Right renal pelvis (tissue), 4 donors: ENCODE results near the gene HOXB7. TPM values are rescaled to one million over a fixed set of nuclear protein-coding genes. Genes with fewer than 3 reads are reported as not detected.

Source experiments
- DNase-seq, 4 donors: peaks; one replicate each; pipeline ENCODE4 v3.0.0-alpha.2; 2013; ENCODE audit warnings: low read depth in 4 of 4, low spot score in 3 of 4, missing footprints in 1 of 4
- polyA plus RNA-seq, 4 donors: library from polyadenylated mRNA; unstranded; fragments of 120-200 nt; gene quantifications; one replicate each; pipeline ENCODE4 v1.2.1, GENCODE V29; 2013; ENCODE audit not compliant: insufficient read length in 4 of 4

Gene HOXB7
- polyA plus RNA-seq, 4 donors: 37.4 to 44.0 (median 40.5) TPM

DNA sequence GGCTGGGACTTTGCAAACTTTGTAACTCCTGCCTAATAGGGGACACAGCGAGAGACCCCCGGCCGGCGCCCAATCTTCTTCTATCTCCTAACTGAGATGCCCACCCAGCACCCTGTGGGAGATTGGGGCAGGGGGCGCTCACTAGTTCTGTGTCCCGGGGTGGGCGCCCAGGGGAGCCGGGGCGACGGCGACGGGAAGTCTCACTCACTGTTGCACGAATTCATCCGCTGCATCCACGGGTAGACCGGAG lies 13.4 kb downstream of the HOXB7 start:
- no peak for DNase-seq

DNA sequence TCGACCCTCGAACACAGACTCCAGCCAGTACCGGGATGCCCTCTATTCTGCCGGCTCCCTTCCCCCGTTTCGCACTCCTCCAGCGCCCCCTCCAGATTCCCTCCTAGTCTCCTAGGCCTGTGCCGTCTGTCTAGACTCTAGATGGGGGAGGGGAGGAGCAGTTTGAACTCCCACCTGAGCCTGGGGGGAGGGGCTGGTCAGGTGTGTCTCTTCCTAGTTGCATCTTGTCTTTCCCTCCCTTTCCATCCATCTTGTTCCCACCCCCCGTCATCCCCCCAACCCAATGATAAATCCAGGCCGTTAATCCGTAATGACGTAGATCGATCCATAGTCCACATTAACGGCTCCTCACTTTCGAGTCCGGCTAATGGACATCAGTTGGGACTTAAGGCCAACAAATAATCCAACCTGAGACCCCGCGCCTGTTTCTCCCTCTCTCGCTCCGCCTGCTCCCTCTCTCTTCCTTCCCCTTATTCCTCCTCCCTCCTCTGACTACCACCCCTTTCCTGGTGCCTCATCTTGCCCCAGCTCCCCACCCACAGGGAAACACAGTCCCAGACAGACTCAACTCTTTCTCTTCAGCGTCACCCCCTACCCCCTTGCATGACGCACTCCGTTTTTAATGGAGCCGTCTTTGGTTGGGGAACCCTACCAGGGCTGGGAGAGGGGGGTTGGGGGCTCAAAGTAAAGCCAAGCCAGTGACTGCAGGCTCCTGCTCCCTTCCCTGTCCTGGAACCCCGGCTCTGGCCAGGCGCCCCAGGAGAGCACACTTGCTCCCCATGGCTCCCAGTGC lies 13.9 kb downstream of the HOXB7 start:
- no peak for DNase-seq

DNA sequence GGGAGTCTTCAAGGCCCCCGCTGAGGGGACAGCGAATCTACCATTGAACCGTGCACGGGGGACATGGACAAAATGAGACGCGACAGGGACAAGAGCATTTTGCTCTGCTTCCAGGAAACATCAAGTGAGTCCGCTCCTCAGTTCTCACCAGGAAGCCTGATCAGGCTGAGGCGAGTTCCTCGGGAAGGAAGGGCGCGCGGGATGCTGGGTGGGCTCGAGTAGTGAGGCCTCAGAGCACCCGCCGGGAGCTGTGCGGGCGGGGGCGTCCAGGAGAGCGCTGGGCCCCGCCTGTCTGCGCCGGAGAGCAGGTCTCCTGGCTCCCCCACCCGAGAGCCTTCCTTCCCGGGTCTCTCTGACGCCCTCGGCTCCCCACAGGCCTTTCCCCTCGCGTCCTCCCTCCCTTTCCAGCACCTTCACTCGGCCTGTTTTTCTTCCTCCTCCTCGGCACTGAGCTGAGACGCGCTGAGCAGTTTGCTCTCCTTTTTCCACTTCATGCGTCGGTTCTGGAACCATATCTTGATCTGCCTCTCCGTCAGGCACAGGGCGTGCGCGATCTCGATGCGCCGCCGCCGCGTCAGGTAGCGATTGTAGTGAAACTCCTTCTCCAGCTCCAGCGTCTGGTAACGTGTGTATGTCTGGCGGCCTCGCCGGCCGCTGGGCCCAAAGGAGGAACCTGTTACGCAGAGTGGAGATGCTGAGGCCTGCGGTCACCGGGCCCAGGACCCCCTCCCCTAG lies 14.7 kb downstream of the HOXB7 start:
- DNase-seq: no peak

GRCh38 chr17:48595278-48595999 lies 15.4 kb downstream of the HOXB7 start:
- DNase-seq: no peak

DNA sequence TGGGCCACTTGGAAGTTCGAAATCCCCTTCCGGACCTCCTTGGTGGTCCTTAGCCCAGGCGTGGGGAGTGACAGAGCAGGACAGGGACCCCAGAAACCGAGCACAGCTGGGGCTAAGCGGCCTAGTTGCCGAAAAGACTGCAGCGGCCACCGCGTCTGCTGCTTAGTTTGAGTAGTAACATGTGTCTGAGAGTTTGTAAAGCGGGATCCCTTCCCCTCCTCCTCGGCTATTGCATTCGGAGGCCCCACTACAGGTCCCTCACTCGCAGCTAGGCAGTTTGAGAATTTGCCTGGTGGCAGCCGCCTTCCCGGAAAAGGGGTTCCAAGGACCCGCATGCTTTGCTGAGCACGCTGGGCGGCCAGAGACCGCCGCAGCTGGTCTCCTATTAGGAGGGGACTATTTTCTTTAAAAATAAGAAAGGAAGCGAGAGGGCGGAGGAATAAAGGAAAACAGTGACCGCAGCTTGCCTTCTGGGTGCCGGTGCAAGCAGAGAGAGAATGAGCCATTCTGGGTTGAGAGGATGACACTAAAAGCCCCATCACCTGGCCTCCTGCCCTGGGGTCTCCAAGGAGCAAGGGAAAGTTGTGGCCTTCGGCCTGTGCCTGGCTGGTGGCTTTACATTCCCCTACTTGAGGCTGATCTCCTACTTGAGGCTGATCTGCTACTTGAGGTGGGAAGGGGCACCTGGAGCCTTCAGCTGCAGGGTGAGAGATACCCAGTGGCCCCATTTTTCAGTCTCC lies 16.1 kb downstream of the HOXB7 start:
- no peak for DNase-seq

GRCh38 chr17:48593840-48594537 lies 16.8 kb downstream of the HOXB7 start:
- DNase-seq: peak in 1 of 4 donors; percentile 81

DNA sequence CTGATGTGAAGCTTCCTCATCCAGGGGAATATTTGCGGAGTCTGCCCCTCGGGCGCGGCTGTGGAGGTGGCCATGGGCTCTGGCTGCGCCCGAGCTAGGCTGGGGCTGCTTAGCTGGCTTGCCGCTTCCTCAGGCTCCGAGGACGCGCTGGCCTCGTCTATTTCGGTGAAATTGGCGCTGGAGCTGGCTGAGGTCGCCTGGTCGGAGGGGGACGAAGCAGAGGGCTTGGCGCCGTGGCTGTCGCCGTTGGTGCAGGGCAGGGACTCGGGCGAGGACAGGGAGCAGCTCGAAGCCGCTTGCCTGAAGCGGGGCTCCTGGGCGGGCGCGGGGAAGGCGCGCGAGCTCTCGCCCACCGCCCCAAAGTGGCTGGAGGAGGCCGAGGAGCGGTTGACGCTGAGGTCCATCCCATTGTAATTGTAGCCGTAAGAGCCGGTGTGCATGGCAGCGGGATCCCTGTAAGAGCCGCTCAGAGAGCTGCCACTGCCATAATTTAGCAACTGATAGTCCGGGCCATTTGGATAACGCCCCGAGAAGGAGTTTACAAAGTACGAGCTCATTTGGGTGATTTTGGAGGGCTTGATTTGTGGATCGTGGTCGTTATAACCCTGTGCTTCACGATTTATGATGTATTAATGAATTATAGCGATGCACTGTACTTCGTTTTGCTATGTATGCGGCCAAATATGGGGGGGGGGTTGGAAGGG lies 17.5 kb downstream of the HOXB7 start, which contains the start of gene HOXB5:
TSS of gene HOXB5 (minus strand) at position 654 of the 704 bp plus-strand sequence. CDS start at position 557, 97 bp downstream.
- no peak for DNase-seq

DNA sequence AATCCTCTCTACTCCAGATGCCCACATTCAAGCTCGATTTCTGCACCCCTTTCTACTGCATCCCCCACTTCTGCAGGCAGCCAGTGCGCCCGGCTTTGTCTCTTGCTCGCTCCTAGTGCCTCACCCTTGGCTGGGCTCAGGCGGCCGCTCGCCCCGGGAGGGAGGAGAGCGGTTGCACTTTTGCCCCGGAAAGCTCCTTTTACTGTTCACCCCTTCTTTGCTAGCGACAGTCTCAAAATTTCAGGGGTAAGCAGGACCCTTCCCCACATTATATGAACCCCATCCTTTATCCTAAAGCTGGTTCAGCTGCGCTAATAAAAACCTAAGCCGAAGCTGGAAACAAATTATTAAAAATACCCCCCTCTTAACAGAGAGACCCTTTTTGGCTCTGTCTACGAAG lies 18.2 kb downstream of the HOXB7 start:
- DNase-seq: no peak

GRCh38 chr17:48592057-48592514 lies 18.7 kb downstream of the HOXB7 start:
- no peak for DNase-seq

DNA sequence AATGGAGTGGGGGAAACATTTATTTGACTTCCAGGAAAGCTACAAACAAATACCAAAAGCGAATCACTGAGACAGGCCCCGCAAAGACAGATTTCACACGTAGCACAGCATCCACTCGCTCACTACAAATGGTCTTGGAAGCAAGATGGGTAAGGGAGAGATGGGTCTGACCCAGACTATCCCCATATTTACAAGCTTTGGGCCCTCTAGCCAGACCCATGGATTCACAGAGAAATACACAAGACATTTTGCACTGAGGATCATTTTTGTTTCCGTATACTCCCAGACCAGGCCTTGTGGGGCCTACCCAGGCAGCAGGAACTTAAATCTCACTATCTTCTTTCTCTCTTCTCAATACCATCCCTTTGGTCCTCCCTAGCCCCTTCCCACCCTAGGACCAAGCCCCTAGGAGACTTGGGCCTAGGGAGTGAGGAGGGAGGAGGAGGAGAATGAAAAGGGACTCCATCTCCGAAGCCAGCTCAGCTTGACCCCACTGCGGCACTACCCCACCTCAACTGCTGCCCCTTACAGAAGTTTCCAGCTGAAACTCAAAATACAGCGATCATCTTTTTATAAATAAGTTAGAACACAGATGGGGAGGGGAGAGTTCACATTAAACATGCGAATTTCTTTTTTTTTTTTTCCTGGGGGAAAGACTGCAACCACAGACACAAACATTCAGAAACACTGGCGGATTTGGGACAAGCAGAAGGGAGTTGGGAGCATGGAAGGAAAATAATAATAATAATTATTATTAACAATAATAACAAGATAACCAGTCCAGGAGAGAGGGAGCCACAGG lies 19.4 kb downstream of the HOXB7 start:
- no peak for DNase-seq

DNA sequence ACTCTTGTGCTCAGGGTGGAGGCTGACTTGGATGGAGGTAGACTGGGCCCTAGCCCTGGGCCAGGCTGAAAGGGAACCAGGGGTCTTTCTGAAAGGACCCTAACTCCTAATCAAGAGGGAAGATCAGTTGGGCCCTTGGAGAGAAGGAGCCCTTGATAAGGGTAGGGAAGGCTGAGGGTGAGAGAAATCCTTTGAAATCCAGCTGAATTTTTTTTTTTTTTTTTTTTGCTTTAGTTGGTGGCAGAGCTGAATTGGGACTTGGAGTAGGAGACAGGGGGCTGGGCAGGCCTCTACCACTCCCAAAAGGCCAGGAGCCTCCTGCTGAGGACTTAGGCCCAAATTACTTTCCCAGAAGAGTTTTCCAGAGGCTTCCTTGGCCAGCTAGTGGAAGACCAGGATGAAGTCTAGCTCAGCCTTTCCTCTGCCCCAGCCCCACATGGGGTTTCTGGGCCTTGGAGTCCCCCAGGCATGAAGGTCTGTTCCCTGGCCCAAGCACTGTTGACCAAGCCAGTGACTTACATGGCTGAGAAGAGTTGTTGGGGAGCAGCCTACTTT lies 20.1 kb downstream of the HOXB7 start:
- DNase-seq: no peak

GRCh38 chr17:48589831-48590606 lies 20.8 kb downstream of the HOXB7 start, which contains the start of gene HOXB3:
Gene HOXB3 (minus strand): TSS chr17:48590241. CDS start chr17:48552474, 37,767 bp downstream.
- DNase-seq: peak in 3 of 4 donors; percentile 85 to 92 (median 89)

DNA sequence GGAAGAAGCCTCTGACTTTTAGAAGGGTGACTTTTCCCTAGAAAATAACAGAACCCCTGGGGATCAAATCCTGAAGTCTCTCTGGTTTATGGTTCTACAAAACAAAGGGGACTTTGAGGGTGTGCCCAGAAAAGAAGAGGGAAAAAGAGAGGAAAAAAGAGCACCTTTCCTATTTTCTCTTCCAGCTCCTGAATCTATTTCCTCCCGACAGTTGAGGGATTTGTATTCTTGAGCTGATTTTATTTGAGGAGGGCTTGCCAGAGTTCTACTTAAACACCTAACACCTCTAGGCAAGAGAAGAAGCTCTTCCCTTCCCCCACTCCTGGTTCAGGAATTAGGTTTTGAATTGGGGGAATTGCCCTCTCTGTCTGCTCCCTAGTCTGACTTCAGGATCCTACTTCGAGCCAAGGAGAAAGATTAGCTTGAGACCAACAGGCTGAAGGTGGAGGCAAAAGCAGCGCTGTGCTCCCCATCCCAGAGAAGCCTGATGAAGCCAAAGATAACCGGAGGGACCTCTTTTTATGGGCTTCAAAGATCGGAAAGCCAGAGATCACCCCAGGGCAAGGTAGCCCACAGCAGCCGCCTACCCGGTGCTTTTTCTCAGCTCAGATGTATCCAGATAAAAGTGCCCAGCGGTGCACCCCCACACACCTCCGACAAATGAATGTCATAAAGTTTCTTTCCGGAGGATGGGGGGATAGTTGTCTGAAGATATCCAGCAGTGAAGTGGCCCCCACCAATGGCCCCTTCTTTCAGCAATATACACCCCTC lies 21.6 kb downstream of the HOXB7 start:
- DNase-seq: no peak

GRCh38 chr17:48588528-48588927 lies 22.3 kb downstream of the HOXB7 start:
- DNase-seq: no peak

- DNase-seq: no peak
Measured at GRCh38 chr17:48588074-48588415, 22.8 kb downstream of the HOXB7 start.

- DNase-seq: no peak
Measured at GRCh38 chr17:48587276-48588073, 23.3 kb downstream of the HOXB7 start.
